HG03066 (cell line): ENCODE results near the gene ROBO1.

Experiments used
- ATAC-seq: cut with Tn5 transposase; IDR thresholded peaks from one replicate; pipeline ENCODE4 v1.9.1; 2021; ENCODE audit warnings: low read depth; ENCODE audit not compliant: unreplicated experiment

ROBO1 gene

GRCh38 chr3:78830470-78830869, 937.3 kb downstream of the ROBO1 start:
- no peak for ATAC-seq

DNA sequence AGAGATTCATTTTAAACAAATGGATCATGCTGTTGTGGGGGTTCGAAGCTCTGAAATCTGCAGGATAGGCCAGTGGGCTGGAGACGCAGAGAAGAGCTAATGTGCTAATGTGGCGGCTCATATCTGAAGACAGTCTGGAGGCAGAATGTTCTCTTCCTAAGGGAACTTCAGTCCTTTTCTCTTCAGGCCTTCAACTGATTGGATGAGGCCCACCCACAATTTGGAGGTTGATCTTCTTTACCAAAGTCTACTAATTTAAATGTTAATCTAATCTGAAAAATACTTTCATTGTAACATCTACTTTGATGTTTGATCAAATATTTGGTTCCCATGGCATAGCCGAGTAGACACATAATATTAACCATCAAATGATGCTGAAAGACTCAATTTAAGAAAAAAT, 940.2 kb downstream of the ROBO1 start:
- no peak for ATAC-seq

GRCh38 chr3:78825858-78826215, 942.0 kb downstream of the ROBO1 start:
- ATAC-seq = no peak

DNA sequence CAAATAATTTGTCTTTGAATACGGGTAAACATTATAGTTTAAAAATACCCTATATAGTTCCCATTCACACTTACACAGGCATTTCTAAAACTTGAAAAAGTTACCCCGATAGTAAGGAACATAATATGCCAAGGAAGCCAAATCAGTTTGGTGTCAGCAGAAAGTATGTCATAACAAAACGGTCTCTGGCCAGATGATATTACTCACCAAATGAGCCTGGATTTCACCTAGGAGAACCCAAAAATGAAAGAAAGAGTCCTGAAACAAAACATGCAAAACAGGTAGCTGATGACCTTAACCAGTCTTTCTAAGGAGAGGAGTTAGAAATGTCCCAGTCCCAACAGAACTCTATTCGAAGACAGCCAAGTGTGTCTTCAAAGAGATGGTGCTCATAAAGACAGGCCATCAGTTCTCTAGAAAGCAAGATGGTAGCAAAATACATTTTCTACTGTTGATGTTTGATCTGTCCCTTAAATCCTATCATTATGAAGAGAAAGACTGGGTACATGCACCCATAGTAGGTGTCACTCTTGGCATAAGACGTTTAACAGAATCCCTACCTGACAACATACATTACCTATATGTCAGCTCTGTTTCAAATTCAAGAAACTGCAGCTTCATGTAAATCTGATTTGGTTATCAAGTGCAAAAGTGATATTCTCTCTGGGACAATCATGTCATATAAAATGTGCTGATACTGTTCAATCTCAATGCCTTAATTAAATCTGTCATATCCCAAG, 942.5 kb downstream of the ROBO1 start:
- ATAC-seq = no peak

DNA sequence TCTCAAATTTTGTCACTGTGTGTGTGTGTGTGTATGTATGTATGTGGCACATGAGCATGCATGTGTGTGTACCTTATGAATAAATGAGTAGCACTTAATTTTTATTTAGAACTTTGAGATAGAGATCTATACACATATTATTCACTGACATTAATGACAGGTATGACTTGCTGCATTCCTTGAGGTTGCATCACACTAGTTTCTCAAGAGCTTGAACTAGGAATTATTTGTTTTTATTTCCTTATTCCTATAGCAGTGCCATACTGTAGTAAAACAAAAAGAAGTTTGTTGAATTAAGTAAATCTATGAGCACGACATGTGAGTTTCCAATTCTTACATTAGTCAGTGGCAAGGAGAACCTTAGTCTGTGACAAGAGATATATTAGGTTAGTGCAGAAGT, 943.9 kb downstream of the ROBO1 start:
- no peak for ATAC-seq

DNA sequence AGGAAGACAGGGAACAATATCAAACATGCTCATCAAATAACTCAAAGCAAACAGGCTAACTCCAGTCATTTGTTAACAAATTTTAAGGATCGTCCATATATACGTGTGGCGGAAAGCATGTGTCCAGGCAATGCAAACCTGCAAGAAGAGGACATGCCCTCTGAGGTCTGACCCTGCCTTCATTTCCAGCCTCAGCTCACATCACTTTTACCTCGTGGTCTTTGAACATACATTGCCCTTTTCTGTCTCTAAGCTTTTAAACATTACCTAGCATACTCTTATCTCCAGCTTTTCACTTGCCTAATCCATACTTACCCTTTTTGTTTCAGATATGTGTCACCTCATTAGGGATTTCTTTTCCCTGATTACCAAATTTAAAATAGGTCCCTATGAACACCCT, 944.4 kb downstream of the ROBO1 start:
- no peak for ATAC-seq

DNA sequence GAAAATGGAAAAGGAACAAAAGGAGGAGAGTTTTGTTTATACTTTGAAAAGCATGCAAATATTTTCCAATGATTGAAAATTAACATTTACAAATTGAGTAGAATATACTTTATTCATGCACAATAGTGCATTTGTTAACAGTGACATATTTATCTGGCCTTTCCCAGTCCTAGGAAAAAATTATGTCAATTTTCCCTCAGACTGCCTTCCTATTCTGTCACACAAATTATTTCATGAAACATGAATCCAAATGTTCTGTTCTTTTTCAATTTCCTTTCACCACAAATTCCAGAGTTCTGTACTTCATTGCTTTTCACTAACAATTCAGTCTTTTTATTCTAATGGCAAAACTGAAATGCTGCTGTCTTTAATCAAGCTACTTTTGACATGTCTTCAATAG, 945.1 kb downstream of the ROBO1 start:
- ATAC-seq = no peak

GRCh38 chr3:78820542-78820941, 947.3 kb downstream of the ROBO1 start:
- ATAC-seq = no peak

- ATAC-seq = no peak
These were observed 949.4 kb downstream of the ROBO1 start for GRCh38 chr3:78818161-78818985.

DNA sequence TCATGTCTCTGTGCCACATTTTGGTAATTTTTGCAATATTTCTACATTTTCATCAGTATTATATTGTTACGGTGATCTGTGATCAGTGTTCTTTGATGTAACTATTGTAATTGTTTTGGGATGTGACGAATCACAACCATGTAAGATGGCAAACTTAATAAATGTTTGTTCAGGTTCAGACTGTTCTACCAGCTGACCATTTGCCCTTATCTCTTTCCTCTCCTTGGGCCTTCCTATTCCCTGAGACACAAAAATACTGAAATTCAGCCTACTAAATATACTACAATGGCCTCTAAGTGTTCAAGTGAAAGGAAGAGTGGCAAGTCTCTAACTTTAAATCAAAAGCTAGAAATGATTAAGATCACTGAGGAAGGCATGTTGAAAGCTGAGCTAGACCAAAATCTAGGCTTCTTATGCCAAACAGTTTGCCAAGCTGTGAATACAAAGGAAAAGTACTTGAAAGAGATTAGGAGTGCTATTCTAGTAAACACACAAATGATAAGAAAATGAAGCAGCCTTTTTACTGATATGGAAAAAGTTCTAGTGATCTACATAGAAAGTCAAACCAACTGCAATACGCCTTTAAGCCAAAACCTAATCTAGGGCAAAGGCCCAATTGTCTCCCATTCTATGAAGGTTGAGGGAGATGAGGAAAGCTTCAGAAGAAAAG, 952.8 kb downstream of the ROBO1 start:
- ATAC-seq = no peak

GRCh38 chr3:78812166-78812565, 955.6 kb downstream of the ROBO1 start:
- no peak for ATAC-seq

- no peak for ATAC-seq
These were observed 957.8 kb downstream of the ROBO1 start for GRCh38 chr3:78809966-78810365.

DNA sequence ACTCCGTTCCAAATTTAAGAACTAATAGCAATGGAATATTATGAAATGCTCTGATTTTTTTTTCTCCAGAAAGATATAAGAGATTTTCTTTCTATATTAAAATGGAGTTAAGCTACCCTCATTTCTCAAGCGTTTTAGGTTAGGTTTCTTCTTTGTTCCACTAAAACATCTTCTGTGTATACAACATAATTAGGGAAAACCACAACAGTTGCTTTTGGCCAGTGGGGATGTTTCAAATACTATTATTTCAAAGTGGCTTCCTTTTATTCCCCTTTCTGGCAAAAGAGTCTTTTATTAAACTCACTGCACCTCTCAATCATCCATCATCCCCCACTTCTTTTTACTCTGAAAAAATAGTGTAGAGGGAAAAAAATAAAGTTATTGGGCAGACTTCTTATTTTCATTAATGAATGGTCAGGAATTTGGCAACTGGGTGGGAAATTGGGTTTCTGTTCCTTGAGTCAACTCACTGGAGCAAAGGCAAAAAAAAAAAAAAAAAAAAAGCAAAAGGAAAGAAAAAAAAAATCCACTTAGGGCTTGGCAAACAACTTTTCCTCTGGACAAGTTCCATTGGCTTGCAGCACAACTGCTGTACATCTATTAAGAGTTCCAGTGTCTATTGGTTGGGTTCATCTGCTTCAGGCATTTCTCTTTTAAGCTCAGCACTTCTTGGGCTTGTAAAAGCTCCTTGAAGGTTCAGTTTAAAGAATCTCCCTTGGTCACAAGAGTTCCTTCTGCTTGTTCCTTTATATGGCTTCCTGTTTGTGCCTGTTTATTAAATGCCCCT, 963.4 kb downstream of the ROBO1 start:
- no peak for ATAC-seq

DNA sequence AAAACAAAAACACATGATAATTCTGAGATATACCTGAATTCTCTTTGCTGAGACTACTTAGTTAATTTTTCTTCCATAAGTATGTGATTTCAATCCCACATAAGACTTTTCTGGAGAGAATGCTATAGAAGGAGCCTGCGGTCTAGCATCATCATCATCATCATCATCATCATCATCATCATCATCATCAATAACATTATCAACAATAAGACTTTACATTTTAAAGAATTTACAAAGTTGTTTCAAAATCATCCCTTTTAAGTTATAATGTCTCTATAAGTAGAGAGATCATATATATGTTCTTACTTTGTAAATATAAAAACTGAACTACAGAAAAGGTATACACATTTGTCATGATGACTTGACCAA, 965.3 kb downstream of the ROBO1 start:
- ATAC-seq = no peak

- ATAC-seq = no peak
These were observed 965.8 kb downstream of the ROBO1 start for GRCh38 chr3:78801926-78802561.

DNA sequence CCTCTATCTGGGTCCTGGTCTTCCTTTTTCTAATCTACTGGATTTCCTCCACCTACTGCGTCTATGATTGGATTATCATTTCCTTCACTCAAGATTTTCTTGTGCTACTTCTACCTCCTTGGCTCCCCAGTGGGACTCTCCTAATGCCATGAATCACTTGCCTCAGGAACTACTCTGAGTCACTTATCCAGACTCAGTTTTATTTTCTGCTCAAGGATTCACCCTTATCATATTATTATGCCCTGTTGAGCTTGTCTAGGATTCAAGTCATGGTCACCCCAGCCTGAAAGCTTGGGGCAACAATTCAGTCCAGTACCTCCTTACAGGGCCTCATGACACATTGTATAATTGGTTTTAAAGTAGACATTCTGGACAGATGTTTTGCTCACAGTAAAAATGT, 968.1 kb downstream of the ROBO1 start:
- no peak for ATAC-seq

- no peak for ATAC-seq
These were observed 969.4 kb downstream of the ROBO1 start for GRCh38 chr3:78798266-78798832.

- no peak for ATAC-seq
These were observed 973.4 kb downstream of the ROBO1 start for GRCh38 chr3:78794431-78794830.

GRCh38 chr3:78792733-78793132, 975.1 kb downstream of the ROBO1 start:
- ATAC-seq = no peak

DNA sequence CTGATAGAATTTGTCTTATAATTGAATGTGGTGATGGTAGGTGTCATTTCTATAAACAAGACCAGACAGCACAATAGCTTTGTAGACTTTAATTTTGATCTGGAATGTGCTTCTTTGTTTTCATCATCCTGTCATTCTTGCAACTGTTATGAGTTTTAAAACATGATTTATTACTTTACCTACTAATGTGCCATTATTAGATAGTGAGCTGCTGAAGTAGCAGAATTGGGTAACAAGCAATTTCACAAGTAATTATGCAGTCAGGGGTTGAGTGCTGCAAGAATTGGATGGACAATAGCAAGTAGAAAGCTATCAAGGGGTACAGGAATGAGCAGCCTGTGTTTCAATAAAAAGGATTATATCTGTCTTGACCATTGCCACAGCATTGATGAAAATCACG, 975.6 kb downstream of the ROBO1 start:
- ATAC-seq = no peak
